Measurements from ENCODE around the gene UPP2. TPM values are rescaled to one million over a fixed set of nuclear protein-coding genes. Genes with fewer than 3 reads are reported as not detected.

The UPP2 gene
- total RNA-seq, 1 experiment from 2014 or later: not detected

GRCh38 chr2:158143703-158144360 lies 42.2 kb downstream of the UPP2 start:
- ChIA-PET CTCF (no interaction called here), POLR2A (no interaction called here)
- in situ Hi-C loops (cut with HindIII; ENCODE audit: low pct_unique_long_range_greater_than_20kb, low sequenced_read_pairs): no loop called here
- Histone ChIP-seq H3K9me3 (ENCODE audit: control insufficient read depth, insufficient read depth, low read depth, low read length) (no peaks in the 10 kb centered on the region), H3K4me3 (ENCODE audit: low read depth in 2 of 2, low read length in 2 of 2) (no peak overlapping the region), H3K36me3 (ENCODE audit: control insufficient read depth, insufficient read depth, low read length) (no peaks in the 10 kb centered on the region), H3K27me3 (ENCODE audit: control insufficient read depth, insufficient read depth, low read length) (0 out of 2 replicates have a peak, but pooled peaks cover 2% of the 10 kb centered on the region), H3K27ac (ENCODE audit: low read length) (no peak overlapping the region), H3K4me1 (ENCODE audit: control insufficient read depth, insufficient read depth, low read length) (no peaks in the 10 kb centered on the region)
- no TSS peak for BruUV-seq (replicated peaks)
- TF ChIP-seq REST (IDR thresholded peaks at IDR 0.05; ENCODE audit: insufficient read depth in 1 of 2, low read depth in 2 of 2, low read length in 1 of 2): no peak
- no peak for TF ChIP-seq TCF7L2 (IDR thresholded peaks at IDR 0.05; ENCODE audit: low read depth, low read length)
- TF ChIP-seq POLR2AphosphoS5 (IDR thresholded peaks at IDR 0.05; ENCODE audit: low read depth, low read length): no peak
- no peak for TF ChIP-seq CTCF (IDR thresholded peaks at IDR 0.05)
- no peak for TF ChIP-seq SIN3A (IDR thresholded peaks at IDR 0.05; ENCODE audit: borderline replicate concordance, insufficient read depth, low read depth, low read length)
- DNase-seq (ENCODE audit: low read depth, low spot score) (no peak), ATAC-seq (no peak)
- intact Hi-C loops (cut with micrococcal nuclease; ENCODE audit: unreplicated experiment): no loop called here

- Histone ChIP-seq H3K27ac (ENCODE audit: low read length) (no peak overlapping the region), H3K27me3 (ENCODE audit: control insufficient read depth, insufficient read depth, low read length) (0 out of 2 replicates have a peak, but pooled peaks cover 2% of the 10 kb centered on the region), H3K9me3 (ENCODE audit: control insufficient read depth, insufficient read depth, low read depth, low read length) (no peaks in the 10 kb centered on the region), H3K4me3 (ENCODE audit: low read depth in 2 of 2, low read length in 2 of 2) (no peak overlapping the region), H3K4me1 (ENCODE audit: control insufficient read depth, insufficient read depth, low read length) (no peaks in the 10 kb centered on the region), H3K36me3 (ENCODE audit: control insufficient read depth, insufficient read depth, low read length) (no peaks in the 10 kb centered on the region)
- POLR2A ChIA-PET: no interaction called here
- CTCF ChIA-PET: no interaction called here
- in situ Hi-C loops (cut with HindIII; ENCODE audit: low pct_unique_long_range_greater_than_20kb, low sequenced_read_pairs) (no loop called here), intact Hi-C loops (cut with micrococcal nuclease; ENCODE audit: unreplicated experiment) (no loop called here)
- no TSS peak for BruUV-seq (replicated peaks)
- DNase-seq (ENCODE audit: low read depth, low spot score): no peak
- no peak for ATAC-seq
- TF ChIP-seq POLR2AphosphoS5 (IDR thresholded peaks at IDR 0.05; ENCODE audit: low read depth, low read length) (no peak), CTCF (IDR thresholded peaks at IDR 0.05) (no peak), TCF7L2 (IDR thresholded peaks at IDR 0.05; ENCODE audit: low read depth, low read length) (no peak), REST (IDR thresholded peaks at IDR 0.05; ENCODE audit: insufficient read depth in 1 of 2, low read depth in 2 of 2, low read length in 1 of 2) (no peak), SIN3A (IDR thresholded peaks at IDR 0.05; ENCODE audit: borderline replicate concordance, insufficient read depth, low read depth, low read length) (no peak)
These were observed 43.4 kb downstream of the UPP2 start for GRCh38 chr2:158144914-158145625.
